Retinal pigment epithelial cell (primary cell): Measurements from ENCODE around the gene TAL1.

Experiments
- DNase-seq: peaks from one replicate; pipeline ENCODE4 v3.0.0-alpha.2; 2010; ENCODE audit warnings: low read depth
- H3K4me3 ChIP-seq: 2 replicates; pipeline ENCODE4 v1.5.1; 2011; ENCODE audit warnings: mild to moderate bottlenecking, low read length, control low read depth, moderate library complexity
- TF ChIP-seq, protein P1 (sequence below): conservative IDR thresholded peaks from 2 replicates; pipeline ENCODE4 v1.5.1; 2011; ENCODE audit warnings: low read depth, low read length, control low read depth, inconsistent platforms

The TAL1 gene

DNA sequence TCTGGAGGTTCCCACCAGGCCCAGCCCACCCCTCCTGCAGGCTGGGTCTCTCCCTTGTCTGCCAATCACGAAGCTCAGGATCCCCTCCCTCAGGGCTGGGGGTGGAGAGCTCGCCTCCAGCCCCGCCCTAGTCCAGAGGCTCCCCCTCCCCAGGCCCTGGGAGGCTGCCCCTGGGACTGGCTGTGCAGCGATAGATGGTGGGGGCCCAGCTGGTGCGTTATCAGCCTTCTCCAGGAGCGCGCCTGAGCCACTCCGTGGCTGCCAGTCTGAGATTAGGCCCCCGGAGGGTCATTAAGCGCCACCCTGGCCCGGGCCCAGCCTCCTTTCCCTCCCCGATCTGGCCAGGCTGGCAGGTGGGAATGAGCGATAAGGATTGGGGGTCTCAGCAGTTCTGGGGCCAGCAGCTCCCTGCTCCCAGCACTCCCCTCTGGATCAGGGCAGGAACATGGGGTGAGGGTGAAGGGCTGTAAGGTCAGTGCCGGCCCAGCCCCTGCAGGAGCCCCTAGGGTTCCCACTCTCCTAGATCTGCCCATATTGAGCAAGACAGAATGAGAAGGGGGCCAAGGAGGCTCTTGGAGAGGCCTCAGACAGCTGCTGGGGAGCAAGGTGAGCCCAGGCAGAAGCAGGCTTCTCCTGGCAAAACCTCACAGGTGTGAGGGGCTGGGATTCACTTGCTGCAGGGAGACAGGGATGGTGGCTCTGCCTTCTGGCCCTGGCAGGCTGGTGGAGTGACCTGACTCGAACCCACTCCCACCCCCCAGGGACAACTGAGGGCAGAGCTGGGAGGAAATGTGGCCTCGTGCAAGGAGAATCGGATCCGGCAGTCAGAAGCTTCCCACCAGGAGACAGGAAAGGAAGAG is 50.7 kb downstream of the TAL1 start:
- no peak for DNase-seq
- TF ChIP-seq, protein P1, sequence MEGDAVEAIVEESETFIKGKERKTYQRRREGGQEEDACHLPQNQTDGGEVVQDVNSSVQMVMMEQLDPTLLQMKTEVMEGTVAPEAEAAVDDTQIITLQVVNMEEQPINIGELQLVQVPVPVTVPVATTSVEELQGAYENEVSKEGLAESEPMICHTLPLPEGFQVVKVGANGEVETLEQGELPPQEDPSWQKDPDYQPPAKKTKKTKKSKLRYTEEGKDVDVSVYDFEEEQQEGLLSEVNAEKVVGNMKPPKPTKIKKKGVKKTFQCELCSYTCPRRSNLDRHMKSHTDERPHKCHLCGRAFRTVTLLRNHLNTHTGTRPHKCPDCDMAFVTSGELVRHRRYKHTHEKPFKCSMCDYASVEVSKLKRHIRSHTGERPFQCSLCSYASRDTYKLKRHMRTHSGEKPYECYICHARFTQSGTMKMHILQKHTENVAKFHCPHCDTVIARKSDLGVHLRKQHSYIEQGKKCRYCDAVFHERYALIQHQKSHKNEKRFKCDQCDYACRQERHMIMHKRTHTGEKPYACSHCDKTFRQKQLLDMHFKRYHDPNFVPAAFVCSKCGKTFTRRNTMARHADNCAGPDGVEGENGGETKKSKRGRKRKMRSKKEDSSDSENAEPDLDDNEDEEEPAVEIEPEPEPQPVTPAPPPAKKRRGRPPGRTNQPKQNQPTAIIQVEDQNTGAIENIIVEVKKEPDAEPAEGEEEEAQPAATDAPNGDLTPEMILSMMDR: no peak
- H3K4me3 ChIP-seq: no peak overlapping the region

DNA sequence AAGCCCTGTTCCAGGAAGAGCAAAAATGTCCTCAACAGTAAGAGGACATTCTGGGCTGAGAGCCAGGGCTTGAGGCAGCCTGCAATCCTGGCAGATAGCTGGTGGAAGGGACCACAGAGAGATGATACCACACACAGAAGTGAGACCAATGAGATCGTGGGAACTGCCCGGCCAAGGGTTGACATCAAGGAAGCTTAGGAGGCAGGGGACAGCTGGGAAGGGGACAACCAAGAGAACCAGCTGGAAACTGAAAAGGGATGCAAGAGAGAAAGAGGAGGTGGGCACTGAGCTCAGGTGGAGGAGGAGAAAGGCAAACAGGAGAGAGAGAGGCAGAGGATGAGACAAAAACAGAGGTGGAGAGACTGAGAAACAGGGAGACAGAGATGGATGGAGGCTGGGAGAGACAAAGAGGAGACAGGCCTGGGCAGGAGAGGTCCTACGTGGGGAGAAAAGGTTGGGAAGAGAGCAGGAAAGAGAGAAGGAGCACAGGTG is 51.4 kb downstream of the TAL1 start:
- no peak for DNase-seq
- H3K4me3 ChIP-seq: no peak overlapping the region
- TF ChIP-seq, protein P1: no peak

DNA sequence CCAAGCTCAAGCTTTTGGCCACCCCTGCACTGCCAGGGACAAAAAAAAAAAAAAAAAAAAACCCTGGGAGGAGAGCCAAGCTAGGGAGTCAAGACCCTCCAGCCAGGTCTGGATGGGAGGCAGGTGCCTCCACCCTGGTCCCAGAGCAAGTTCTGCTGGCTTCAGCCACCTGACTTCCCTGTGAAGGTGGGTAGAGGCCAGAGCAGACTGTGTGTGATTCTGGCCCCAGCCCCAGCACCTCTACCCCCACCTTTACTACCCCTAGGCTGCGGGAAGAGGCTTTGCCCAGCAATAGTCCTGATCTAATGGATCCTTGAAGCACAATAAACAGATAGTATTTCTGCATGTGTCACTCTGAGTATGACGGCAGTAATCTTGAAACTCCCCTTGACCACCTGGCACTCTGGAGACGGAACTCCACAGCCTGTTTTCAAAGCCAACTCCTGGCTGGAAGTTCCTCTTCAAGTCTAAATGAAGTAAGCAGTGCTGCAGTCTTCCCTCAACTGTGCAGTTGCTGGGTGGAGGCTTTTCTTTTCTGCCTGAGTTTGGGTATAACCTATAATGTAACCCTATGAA is 51.9 kb downstream of the TAL1 start:
- TF ChIP-seq, protein P1: no peak
- no peak for DNase-seq
- no peak overlapping the region for H3K4me3 ChIP-seq

DNA sequence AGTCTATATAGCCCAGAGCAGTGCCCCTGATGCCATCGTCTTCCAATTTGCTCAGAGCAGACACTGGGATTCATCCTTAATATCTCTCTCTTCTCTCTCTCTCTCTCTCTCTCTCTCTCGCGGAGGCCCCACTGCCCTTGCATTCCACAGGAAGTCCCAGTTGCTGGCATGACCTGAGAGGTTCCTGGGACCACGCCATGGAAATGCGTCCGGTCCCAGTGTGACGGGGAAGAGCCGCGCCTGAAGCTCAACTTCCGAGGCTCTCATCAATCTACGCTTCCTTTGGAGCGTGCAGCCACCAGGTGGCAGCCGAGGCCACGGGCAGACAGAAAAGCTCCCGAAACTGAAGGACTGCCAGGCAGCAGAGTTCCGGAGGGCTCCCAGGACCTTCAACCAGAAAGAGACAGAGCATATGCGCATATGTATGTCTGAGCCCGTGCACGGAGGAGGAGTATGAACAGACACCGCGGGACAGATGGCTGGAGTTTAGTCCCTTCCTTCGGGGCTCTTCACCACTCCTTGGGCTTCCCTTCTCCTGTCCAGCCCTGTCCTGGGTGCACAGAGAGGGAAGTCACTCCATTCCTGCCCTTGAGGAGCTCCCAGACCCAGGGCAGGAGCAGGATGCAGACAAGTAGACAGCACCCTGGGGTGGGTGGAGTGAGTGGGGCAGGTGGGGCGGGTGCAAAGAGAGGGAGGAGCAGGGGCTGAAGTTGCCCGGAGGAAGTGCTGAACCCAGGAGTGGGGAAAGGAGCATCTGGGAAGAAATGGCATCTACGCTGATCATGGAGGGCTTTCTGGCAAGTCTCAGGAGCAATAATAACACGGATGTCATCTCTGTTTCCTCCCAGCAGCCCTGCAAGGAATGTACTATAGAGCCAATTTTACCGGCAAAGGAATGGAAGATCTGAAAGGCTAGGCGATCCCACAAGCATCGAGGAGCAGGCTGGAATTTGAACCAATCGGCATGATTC is 52.7 kb downstream of the TAL1 start:
- TF ChIP-seq, protein P1: peak; percentile 95
- peak; percentile 65 for DNase-seq
- H3K4me3 ChIP-seq: peak overlapping the region; percentile 44

DNA sequence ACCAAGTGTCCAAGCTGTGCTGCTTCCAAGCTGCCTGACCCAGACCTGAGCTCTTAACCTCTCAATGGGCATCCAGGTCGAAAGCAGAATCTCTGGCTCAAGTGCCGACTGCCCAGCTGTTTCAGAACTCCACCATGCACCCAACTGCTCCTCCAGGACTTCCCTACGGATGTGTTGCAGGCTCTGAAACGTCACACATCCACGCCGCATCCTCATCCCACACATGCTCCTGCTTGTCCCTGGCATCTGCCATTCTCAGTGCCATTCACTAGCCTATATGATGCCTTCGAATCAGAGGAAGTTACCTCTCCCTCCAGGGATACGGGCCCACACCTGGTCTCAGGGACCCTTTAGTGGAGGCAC is 53.4 kb downstream of the TAL1 start:
- TF ChIP-seq, protein P1: no peak
- H3K4me3 ChIP-seq: no peak overlapping the region
- DNase-seq: no peak

DNA sequence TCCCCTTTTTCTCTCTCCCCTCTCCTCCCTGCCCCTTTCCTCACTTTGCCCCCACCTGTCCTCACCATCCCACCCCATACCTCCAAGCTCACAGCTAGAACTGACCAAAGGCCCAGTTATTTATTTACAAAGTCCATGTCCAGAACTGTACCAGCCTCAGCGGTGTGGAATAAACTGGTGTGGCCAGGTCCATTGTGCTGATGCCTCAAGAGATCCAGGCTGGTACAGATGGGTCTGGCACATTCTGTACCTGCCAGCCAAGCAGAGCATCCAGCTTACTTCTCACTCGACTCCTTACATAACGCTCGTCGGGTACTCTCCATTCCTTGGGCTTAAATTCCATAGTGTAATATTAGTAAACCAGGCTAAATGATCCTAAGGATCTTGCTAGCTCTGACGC is 54.0 kb downstream of the TAL1 start:
- DNase-seq: no peak
- H3K4me3 ChIP-seq: no peak overlapping the region
- TF ChIP-seq, protein P1: no peak
